ENCODE measurements around the gene KNCN. TPM values are rescaled to one million over a fixed set of nuclear protein-coding genes. Genes with fewer than 3 reads are reported as not detected.

Gene KNCN
- total RNA-seq, 1 donor from 2014 or later, result not detected

DNA sequence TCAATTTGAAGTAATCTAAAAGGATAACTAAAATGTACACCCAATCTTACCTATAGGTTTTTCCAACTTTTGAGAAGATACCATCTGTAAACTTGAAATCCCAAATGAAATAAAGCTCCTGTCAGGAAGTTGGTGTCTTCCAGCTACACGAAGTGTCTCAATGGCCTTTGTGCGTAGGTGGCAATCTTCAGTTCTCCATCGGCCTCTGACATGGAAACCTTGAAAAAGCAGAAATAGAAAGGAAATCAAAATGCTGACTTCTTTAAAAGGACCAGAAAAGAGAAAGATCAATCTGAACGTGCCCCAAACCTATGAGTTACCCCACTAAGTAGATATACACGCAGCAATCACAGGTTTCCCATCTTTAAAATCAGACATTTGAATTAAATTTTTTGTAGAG, 42.6 kb upstream of the KNCN start:
- Histone ChIP-seq H3K9me3 (no peaks in the 10 kb centered on the region), H3K4me3 (no peak overlapping the region), H3K36me3 (peaks cover 49% of the 10 kb centered on the region), H3K4me1 (peaks cover 29% of the 10 kb centered on the region), H3K27me3 (ENCODE audit: low read depth) (no peaks in the 10 kb centered on the region), H3K27ac (peak overlapping the region; percentile 75)
- TF ChIP-seq, protein P1, sequence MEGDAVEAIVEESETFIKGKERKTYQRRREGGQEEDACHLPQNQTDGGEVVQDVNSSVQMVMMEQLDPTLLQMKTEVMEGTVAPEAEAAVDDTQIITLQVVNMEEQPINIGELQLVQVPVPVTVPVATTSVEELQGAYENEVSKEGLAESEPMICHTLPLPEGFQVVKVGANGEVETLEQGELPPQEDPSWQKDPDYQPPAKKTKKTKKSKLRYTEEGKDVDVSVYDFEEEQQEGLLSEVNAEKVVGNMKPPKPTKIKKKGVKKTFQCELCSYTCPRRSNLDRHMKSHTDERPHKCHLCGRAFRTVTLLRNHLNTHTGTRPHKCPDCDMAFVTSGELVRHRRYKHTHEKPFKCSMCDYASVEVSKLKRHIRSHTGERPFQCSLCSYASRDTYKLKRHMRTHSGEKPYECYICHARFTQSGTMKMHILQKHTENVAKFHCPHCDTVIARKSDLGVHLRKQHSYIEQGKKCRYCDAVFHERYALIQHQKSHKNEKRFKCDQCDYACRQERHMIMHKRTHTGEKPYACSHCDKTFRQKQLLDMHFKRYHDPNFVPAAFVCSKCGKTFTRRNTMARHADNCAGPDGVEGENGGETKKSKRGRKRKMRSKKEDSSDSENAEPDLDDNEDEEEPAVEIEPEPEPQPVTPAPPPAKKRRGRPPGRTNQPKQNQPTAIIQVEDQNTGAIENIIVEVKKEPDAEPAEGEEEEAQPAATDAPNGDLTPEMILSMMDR (IDR thresholded peaks at IDR 0.05), result no peak
- peak; percentile 41 to 59 for ATAC-seq
- no peak for DNase-seq
- intact Hi-C loops (cut with DNase I), result no loop called here

DNA sequence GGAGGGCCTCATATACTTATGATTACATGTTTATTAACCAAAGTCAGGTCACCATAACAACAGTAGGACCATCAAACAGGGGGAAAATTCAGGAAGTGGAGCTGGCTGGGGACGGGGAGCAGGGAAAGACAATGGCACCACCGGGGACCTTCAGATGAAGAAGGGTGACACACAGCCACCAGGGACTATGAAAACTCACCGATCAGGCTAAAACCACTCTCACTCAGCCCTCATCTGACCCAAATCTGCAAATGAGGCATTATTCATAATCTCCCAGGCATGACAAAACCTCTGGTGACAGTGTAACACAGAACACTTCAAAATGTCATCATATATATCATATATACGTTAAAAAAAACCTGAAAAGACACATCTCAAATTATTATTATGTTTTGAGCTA, 41.4 kb upstream of the KNCN start:
- peaks cover 24% of the 10 kb centered on the region for H3K4me1 ChIP-seq
- H3K9me3 ChIP-seq, result no peaks in the 10 kb centered on the region
- no peak overlapping the region for H3K27ac ChIP-seq
- no peak for DNase-seq
- H3K4me3 ChIP-seq, result no peak overlapping the region
- peaks cover 53% of the 10 kb centered on the region for H3K36me3 ChIP-seq
- TF ChIP-seq, protein P1 (IDR thresholded peaks at IDR 0.05), result no peak
- no peak for ATAC-seq
- H3K27me3 ChIP-seq (ENCODE audit: low read depth), result no peaks in the 10 kb centered on the region
- intact Hi-C loops (cut with DNase I), result no loop called here

DNA sequence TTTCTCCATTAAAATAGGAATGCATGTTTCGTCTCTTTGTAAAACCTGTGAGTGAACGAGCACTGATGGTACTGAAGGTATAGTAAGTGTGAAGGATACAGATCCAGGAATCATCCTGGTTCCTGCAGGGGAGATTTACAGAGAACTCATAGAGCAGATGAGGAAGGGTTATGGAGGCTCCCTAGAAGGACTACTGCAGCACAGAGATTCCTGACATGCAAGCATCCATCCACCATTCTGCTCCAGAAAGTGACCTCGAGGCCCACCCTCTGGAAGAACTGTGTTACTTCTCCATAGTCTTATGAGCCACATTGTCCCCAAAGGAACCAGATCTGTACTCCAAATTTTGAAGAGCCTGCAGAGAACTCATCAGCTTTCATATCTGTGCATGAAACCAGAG, 38.1 kb upstream of the KNCN start:
- ATAC-seq (no peak), DNase-seq (no peak)
- intact Hi-C loops (cut with DNase I), result no loop called here
- Histone ChIP-seq H3K27ac (no peak overlapping the region), H3K36me3 (peaks cover 79% of the 10 kb centered on the region), H3K4me3 (no peak overlapping the region), H3K4me1 (peaks cover 8% of the 10 kb centered on the region), H3K27me3 (ENCODE audit: low read depth) (no peaks in the 10 kb centered on the region), H3K9me3 (no peaks in the 10 kb centered on the region)
- TF ChIP-seq, protein P1 (IDR thresholded peaks at IDR 0.05), result no peak

DNA sequence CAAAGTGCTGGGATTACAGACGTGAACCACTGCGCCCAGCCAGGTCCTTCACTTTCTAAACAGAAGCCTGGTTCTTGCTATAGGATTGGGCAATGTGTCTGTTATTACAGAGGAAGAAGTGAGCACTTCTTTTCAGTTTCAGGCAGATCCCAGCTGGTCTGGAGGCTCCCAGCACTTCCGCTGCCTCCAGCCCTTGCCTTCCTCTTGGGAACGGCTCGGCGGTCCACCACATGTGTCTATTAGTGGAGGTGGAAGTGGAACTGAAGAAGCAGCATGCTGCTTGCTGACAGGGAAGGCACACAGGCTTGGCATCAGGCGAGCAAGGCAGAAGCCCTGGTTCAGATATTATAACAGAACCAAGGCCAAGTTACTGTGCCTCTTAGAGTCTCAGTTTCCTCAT, 35.6 kb upstream of the KNCN start:
- no peak overlapping the region for H3K27ac ChIP-seq
- intact Hi-C loops (cut with DNase I), result no loop called here
- TF ChIP-seq, protein P1 (IDR thresholded peaks at IDR 0.05), result no peak

DNA sequence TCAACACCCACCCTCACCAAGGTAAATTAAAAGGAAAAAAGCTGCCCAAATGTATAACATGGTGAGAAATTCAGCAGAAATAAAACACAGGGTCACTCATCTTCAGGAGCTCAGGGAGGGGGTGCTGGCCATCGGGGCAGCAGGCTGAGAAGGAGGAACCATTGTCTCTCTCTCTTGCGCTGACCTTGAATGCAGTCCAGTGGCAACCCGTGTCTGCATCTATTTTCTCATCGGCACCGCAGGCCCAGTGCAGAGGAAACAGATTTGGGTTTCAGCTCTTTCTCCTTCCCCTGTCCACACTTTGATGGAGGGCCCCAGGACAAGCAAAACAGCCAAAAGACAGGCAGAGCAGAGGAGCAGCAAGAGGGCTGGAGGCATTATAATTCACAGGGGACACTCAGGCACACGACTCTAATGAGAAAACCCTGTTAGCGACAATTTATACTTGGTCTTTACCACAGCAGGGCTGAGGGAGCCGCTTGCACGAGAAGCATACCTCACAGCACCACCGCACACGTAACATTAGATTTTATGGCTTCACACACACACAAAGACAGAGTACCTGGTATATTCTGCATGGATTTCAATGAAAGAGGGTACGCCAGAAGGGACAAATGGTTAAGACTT, 34.0 kb upstream of the KNCN start:
- ATAC-seq, result no peak
- H3K9me3 ChIP-seq, result no peaks in the 10 kb centered on the region
- intact Hi-C loops (cut with DNase I), result no loop called here
- H3K4me1 ChIP-seq, result peaks cover 35% of the 10 kb centered on the region
- no peak for DNase-seq
- no peak overlapping the region for H3K4me3 ChIP-seq
- no peaks in the 10 kb centered on the region for H3K27me3 ChIP-seq (ENCODE audit: low read depth)
- peaks cover 80% of the 10 kb centered on the region for H3K36me3 ChIP-seq
- H3K27ac ChIP-seq, result no peak overlapping the region
- TF ChIP-seq, protein P1 (IDR thresholded peaks at IDR 0.05), result no peak

More for the DNA sequence above, 35.6 kb upstream of the KNCN start:
- Histone ChIP-seq H3K4me3 (no peak overlapping the region), H3K4me1 (peaks cover 20% of the 10 kb centered on the region), H3K9me3 (no peaks in the 10 kb centered on the region), H3K36me3 (peaks cover 85% of the 10 kb centered on the region), H3K27me3 (ENCODE audit: low read depth) (no peaks in the 10 kb centered on the region)
- ATAC-seq (peak; percentile 78 to 83), DNase-seq (peak; percentile 82)

Measured in lower lobe of right lung (tissue), 2 donors.